ENCODE measurements around the gene AMHR2.
"Not testable (repeated sequence)": the region's sequence is repeated elsewhere in the genome, so short reads cannot be mapped to it uniquely, and the experiment has no call there.

DNA sequence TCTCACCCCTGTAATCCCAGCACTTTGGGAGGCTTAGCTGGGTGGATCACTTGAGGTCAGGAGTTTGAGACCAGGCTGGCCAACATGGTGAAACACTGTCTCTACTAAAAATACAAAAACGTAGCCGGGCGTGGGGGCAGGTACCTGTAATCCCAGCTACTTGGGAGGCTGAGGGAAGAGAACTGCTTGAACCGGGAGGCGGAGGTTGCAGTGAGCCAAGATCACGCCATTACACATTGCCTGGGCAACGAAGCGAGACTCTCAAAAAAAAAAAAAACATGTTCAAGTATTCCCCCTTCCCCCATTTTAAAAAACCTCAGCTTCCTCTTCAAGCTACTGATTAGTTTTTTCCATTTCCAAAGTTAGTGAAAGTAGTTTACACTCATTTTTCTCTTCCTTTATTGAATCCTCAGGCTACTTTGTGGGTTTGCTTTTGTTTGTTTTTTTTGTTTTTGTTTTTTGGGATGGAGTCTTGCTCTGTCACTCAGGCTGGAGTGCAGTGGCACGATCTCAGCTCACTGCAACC lies 6.3 kb upstream of the AMHR2 start:
- TF ChIP-seq POLR2A, POLR2AphosphoS5, EP300 (IDR thresholded peaks at IDR 0.05): not testable (repeated sequence)
- TF ChIP-seq, protein P1, sequence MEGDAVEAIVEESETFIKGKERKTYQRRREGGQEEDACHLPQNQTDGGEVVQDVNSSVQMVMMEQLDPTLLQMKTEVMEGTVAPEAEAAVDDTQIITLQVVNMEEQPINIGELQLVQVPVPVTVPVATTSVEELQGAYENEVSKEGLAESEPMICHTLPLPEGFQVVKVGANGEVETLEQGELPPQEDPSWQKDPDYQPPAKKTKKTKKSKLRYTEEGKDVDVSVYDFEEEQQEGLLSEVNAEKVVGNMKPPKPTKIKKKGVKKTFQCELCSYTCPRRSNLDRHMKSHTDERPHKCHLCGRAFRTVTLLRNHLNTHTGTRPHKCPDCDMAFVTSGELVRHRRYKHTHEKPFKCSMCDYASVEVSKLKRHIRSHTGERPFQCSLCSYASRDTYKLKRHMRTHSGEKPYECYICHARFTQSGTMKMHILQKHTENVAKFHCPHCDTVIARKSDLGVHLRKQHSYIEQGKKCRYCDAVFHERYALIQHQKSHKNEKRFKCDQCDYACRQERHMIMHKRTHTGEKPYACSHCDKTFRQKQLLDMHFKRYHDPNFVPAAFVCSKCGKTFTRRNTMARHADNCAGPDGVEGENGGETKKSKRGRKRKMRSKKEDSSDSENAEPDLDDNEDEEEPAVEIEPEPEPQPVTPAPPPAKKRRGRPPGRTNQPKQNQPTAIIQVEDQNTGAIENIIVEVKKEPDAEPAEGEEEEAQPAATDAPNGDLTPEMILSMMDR (IDR thresholded peaks at IDR 0.05) = not testable (repeated sequence)

Data from suprapubic skin (tissue), 4 donors.